LHCN-M2 (cell line): ENCODE results near the gene DUSP8. TPM values are rescaled to one million over a fixed set of nuclear protein-coding genes. Genes with fewer than 3 reads are reported as not detected.
"Not testable (repeated sequence)": the region's sequence is repeated elsewhere in the genome, so short reads cannot be mapped to it uniquely, and the experiment has no call there.

Experiments used
- DNase-seq: peaks from one replicate; pipeline ENCODE4 v3.0.0-alpha.2; 2012; ENCODE audit warnings: low read depth
- total RNA-seq: library from RNA; depleted of rRNA; stranded (reverse); fragments of >200 nt; gene quantifications from 2 replicates; pipeline ENCODE4 v1.2.3, GENCODE V29; 2014

The DUSP8 gene
- total RNA-seq, 1 experiment from 2014 or later = not detected

DNA sequence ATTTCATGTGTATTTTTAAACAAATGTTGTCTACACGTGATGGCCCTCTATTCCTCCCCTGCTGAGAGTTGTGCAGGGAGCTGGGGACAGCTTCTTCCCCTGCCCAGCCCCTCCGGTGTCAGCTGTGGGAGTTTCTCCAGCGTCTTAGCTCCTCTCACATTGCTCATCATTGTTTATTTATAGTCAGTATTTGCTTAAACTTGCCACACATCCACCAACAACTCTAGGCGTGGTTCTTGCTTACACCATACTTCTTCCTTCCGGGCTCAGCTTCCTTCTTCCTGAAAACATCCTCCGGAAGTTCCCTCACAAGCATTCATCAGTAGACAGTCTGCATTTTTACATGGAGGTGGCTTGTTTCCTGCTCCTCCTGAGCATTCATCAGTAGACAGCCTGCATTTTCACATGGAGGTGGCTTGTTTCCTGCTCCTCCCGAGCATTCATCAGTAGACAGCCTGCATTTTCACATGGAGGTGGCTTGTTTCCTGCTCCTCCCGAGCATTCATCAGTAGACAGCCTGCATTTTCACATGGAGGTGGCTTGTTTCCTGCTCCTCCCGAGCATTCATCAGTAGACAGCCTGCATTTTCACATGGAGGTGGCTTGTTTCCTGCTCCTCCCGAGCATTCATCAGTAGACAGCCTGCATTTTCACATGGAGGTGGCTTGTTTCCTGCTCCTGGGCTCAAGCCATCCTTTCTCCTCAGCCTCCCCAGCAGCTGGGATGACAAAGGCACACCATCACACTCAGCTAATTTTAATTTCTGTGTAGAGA is 17.3 kb upstream of the DUSP8 start:
- not testable (repeated sequence) for DNase-seq

GRCh38 chr11:1586699-1587098 is 14.6 kb upstream of the DUSP8 start:
- no peak for DNase-seq

DNA sequence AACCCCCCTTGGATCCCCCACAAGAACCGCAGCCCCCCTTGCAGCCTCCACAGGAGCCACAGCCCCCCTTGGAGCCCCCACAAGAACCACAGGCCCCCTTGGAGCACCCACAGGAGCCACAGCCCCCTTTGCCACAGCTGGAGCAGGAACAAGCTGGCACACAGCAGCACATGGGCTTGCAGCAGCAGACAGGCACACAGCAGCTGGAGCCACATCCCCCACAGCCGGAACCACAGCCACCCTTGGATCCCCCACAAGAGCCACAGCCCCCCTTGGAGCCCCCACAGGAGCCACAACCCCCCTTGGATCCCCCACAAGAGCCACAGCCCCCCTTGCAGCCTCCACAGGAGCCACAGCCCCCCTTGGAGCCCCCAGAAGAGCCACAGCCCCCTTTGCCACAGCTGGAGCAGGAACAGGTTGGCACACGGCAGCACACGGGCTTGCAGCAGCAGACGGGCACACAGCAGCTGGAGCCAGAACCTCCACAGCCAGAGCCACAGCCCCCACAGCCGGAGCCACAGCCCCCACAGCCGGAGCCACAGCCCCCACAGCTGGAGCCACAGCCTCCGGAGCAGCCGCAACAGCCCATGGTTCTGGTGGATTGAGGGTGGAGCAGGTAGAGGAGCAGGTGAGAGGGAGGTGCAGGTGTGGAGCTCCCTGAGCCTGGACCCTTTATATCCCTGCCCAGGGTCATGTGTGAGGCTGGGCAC is 12.7 kb upstream of the DUSP8 start, which contains the start of gene KRTAP5-1:
TSS of gene KRTAP5-1 (minus strand) at position 623 of the 710 bp plus-strand sequence. CDS start at position 589, 34 bp downstream.
- DNase-seq = not testable (repeated sequence)

- DNase-seq = not testable (repeated sequence)
Measured at GRCh38 chr11:1582909-1583308, 10.8 kb upstream of the DUSP8 start.

DNA sequence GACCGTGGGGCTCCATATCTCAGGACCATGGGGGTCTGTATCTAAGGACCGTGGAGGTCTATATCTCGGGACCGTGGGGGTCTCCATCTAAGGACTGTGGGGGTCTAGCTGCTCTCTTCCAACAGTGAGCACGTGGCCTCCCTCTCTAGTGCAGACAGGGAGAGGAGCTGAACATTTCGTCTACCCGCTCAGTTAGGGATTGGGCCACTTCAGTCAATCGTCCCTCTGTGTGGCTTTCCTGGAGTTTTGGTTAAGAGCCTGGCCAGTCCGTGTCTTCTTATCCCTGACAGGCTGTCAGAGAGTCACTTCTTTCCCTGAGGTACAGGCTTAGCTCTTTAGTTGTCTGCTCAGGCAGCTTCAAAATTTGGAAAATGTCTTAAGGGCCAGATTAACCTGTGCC is 9.9 kb upstream of the DUSP8 start:
- no peak for DNase-seq

DNA sequence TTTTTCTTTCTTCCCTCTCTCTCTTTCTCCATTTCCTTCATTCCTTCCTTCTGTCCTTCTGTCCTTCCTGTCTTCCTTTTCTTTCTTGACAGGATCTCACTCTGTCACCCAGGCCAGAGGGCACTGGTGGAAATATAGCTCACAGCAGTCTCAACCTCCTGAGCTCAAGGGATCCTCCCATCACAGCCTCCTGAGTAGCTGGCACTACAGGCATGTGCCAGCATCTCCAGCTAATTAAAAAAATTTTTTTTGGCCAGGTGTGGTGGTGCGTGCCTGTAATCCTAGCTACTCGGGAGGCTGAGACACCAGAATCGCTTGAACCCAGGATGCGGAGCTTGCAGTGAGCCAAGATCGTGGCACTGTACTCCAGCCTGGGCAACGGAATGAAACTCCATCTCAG is 4.8 kb upstream of the DUSP8 start:
- no peak for DNase-seq

DNA sequence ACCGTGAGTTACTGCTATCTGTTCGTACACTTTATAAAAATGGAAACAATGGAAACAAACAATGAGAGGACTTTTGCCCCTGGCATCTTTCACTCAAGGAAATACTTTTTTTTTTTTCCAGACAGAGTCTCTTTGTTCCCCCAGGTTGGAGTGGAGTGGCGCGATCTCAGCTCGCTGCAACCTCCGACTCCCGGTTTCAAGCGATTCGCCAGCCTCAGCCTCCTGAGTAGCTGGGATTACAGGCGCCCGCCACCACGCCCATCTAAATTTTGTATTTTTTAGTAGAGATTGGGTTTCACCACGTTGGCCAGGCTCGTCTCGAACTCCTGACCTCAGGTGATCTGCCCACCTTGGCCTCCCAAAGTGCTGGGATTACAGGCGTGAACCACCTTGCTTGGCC is 3.7 kb upstream of the DUSP8 start:
- not testable (repeated sequence) for DNase-seq

- DNase-seq = no peak
Measured at GRCh38 chr11:1574933-1575242, 2.8 kb upstream of the DUSP8 start.

- no peak for DNase-seq
Measured at GRCh38 chr11:1574238-1574932, 2.3 kb upstream of the DUSP8 start.

DNA sequence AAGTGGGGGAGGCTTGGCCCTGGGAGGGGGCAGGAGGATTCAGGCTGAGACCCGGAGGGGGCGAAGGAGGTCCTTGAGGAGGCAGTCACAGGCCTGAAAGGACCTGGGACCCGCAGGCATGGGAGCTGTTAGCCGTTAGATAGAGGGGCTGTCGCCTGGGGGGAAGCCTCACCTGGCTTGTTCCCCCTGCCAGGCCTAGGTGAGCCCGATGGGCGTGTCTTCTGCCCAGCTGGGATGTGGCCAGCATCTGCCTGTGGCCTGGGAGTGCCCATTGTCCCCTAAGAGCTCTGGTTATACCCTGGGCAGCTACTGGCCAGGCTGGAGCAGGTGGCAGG is 1.8 kb upstream of the DUSP8 start:
- DNase-seq = no peak

DNA sequence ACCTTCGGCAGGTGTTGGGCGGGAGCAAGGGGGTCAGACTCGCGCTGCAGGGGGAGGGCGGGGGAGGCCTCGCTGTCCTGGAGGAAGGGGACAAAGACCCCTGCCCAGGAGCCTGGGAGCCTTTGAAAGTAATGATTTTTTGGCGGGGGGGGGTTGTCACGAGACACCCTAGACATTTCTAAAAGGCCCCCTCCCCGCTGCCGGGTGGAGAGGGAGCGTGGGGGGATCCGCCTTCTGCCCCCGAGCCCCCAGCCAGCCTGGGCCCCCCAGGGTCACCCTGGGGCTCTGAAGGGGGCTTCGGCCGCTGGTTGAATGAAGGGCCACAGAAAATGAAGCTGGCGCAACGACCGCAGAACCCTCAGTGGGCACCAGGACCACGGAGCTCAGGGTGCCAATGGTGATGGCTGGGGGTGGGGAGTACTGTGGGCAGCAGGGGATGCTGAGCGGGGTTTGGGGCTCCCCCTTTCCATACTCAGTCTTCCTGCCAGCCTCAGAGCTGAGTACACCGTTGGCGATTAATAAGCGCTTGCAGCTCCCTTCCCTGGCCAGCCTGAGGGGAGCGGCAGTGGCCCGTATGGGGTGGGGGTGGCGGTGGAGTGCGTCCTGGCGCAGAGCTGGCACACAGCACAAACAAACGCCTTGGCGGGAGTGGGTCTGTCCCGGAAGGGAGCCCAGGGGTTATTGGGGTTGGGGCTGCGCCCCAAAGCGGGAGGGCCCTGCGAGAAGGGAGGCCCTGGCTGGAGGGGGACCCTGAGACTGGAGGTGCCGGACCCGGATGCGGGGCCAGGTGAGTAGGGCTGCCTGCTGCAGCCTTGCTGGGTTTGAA is 1.2 kb upstream of the DUSP8 start:
- no peak for DNase-seq

DNA sequence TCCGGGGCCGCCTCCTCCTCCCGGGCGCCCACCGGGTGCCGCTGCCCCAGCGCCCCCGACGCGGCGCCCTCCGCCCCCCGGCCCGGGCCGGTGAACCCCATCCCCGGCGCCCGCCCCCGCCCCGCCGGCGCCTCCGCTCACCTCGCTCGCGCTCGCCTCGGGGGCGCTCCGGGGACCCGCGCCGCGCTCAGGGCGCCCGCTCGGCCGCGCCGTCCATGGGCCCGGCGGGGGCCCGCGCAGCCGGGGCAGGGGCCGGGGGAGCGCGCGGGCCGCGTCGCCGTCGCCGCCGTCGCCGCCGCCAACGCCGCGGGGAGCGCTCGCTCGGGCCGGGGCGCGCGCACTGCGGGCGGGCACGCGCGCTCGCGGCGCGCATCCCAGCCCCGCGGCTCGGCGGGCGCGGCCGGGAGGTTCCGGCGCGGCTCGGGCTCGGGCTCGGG is 293 bp downstream of the DUSP8 start:
- no peak for DNase-seq

GRCh38 chr11:1570896-1571759 is 943 bp downstream of the DUSP8 start:
- DNase-seq = no peak

DNA sequence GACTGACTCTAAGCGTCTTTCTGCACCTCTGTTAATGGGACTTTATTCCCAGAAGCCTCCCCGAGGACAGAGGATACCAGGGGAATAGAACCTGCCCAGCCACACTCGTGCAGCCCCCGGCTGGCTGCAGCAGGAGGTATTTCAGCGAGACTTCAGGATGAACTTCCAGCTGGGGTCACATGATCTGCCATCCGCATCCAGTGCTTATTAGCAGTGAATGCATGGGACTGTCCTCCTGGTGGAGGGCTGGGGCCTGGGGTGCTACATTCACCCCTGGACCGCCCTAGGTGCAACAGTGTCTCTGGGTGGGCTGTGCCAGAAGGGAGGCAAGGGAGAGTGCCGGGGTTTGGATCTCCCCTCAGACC is 1.6 kb downstream of the DUSP8 start:
- no peak for DNase-seq

- DNase-seq = no peak
Measured at GRCh38 chr11:1570001-1570453, 2.0 kb downstream of the DUSP8 start.

DNA sequence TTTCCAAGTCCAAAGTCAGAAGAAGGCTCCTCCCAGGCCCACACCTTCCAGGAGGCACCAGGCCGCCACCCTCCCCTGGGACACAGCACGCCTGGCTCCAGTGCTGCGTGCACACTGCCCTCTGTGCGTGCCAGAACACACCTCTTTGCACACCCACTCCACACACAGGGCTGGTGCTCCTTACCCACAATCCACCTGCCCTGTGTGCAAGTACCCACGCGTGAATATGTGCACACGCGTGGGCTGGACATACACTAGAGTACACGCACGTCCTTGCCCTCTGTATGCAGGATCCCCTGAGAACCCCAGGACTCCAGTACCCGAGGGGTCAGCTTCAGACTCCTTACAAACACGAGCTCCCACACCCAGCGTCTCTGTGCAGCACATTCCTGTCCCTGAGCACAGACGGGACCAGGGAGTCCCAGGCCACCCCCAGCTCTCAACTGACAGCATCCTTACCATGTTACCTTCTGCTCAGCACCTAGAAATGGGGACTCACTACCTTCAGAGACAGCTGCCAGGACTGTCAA is 2.8 kb downstream of the DUSP8 start:
- DNase-seq = no peak

GRCh38 chr11:1568441-1568911 is 3.6 kb downstream of the DUSP8 start:
- DNase-seq = no peak

DNA sequence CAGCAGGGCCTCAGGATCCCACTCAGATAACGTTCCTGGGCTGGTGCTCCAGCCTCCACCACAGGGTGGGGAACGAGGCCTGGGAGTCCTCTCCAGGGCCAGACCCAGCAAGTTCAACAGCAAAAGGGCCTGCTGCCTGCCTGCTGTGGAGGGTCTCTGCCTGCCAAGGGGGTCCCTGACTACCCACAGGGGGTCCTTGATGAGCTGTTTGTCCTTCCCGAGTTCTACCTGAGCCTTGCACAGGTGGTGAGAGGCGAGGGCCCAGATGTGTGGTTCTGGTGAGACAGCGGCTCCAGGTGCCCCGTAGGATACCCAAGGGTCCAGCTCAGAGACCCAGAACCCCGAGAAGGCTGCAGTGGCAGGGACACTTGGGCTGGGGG is 4.4 kb downstream of the DUSP8 start:
- DNase-seq = no peak

GRCh38 chr11:1567052-1567720 is 4.9 kb downstream of the DUSP8 start:
- DNase-seq = no peak
